ENCODE measurements around the gene NYNRIN.

DNA sequence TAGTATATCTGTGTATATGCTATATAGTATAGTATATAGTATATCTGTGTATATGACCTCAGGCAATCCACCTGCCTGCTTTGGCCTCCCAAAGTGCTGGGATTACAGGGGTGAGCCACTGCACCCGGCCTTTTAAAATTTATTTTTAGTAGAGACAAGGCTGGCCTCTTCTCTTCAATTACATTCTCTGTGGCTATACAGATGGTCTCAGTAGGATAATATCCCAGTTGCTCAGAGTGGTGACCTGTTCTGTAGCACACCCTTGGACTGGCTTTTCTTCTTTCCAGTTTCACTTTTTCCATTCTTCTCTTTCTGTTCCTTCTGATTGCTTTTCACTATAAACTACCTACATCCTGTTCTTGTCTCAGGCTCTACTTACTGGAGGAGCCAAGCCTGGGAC lies 34.0 kb upstream of the NYNRIN start:
- TF ChIP-seq, protein P1, sequence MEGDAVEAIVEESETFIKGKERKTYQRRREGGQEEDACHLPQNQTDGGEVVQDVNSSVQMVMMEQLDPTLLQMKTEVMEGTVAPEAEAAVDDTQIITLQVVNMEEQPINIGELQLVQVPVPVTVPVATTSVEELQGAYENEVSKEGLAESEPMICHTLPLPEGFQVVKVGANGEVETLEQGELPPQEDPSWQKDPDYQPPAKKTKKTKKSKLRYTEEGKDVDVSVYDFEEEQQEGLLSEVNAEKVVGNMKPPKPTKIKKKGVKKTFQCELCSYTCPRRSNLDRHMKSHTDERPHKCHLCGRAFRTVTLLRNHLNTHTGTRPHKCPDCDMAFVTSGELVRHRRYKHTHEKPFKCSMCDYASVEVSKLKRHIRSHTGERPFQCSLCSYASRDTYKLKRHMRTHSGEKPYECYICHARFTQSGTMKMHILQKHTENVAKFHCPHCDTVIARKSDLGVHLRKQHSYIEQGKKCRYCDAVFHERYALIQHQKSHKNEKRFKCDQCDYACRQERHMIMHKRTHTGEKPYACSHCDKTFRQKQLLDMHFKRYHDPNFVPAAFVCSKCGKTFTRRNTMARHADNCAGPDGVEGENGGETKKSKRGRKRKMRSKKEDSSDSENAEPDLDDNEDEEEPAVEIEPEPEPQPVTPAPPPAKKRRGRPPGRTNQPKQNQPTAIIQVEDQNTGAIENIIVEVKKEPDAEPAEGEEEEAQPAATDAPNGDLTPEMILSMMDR (IDR thresholded peaks at IDR 0.05): no peak
- no peak for TF ChIP-seq POLR2A (IDR thresholded peaks at IDR 0.05)
